HCT116 (cell line): ENCODE data around the gene DHCR24. TPM values are rescaled to one million over a fixed set of nuclear protein-coding genes. Genes with fewer than 3 reads are reported as not detected.

Experiments used
- ATAC-seq: fragments of 200-7000 bp; cut with Tn5 transposase; 2 replicates; pipeline ENCODE4 v1.9.1; 2020; ENCODE audit warnings: mild to moderate bottlenecking, moderate library complexity
- BruUV-seq: library from RNA; stranded (reverse); fragments of 400-500 nt; replicated peaks from 2 replicates; lab custom pipeline; 2021; lab: Mats Ljungman, UMichigan
- CTCF ChIA-PET: fragments of 300-600 bp; sonication (Branson Sonifier 250); formaldehyde crosslinking; loops from one replicate; lab custom pipeline; 2021; ENCODE audit warnings: antibody characterized with exemption; lab: Charles Lee
- POLR2A ChIA-PET: fragments of 300-600, 350-600 bp; sonication (Branson Sonifier 250); formaldehyde crosslinking; loops from one replicate; lab custom pipeline; 2021; ENCODE audit warnings: antibody characterized with exemption; lab: Charles Lee
- RAD21 ChIA-PET, 2 experiments: fragments of 300-600 bp; sonication (Branson Sonifier 250); formaldehyde crosslinking; loops; one replicate each; lab custom pipeline; 2023; ENCODE audit warnings: low total read pairs in 2 of 2; ENCODE audit not compliant: uncharacterized antibody in 2 of 2, unreplicated experiment in 2 of 2, low non-redundant PET in 1 of 2; lab: Charles Lee
- DNase-seq: peaks from one replicate; pipeline ENCODE4 v3.0.0-alpha.2; 2010; ENCODE audit warnings: low read depth, low spot score
- H2AFZ ChIP-seq: fragments of 200-600 bp; shearing (Covaris generic), sonication (generic); 2 replicates; pipeline ENCODE4 v1.6.1; 2017; ENCODE audit warnings: low read depth, mixed run types, mixed read lengths, antibody characterized with exemption, low read length; ENCODE audit not compliant: poor library complexity, severe bottlenecking
- H3K27ac ChIP-seq: 2 replicates; pipeline ENCODE4 v1.5.1; 2012; ENCODE audit warnings: low read depth, low read length
- H3K27me3 ChIP-seq: fragments of 200-600 bp; sonication (generic); 2 replicates; pipeline ENCODE4 v1.6.1; 2016; ENCODE audit warnings: mixed run types, low read length, mixed read lengths; ENCODE audit not compliant: insufficient read depth
- H3K36me3 ChIP-seq, 2 experiments: fragments of 200-500 bp in 1 of 2; fragments of 200-600 bp in 1 of 2; sonication (Bioruptor generic) in 1 of 2; sonication (generic) in 1 of 2; 2 replicates each; pipeline versions ENCODE4 v1.5.1 to v1.6.1; 2014 to 2016; ENCODE audit warnings: low read length in 2 of 2, inconsistent platforms in 1 of 2, mixed read lengths in 1 of 2, mixed run types in 1 of 2; ENCODE audit not compliant: insufficient read depth in 2 of 2, control insufficient read depth in 1 of 2
- H3K4me1 ChIP-seq, 2 experiments: fragments of 200-600 bp in 1 of 2; sonication (generic) in 1 of 2; 2 replicates each; pipeline versions ENCODE4 v1.5.1 to v1.6.1; 2012 to 2017; ENCODE audit warnings: low read length in 2 of 2, inconsistent platforms in 1 of 2, mild to moderate bottlenecking in 1 of 2, mixed read lengths in 1 of 2, mixed run types in 1 of 2, moderate library complexity in 1 of 2; ENCODE audit not compliant: insufficient read depth in 2 of 2, control insufficient read depth in 1 of 2
- H3K4me2 ChIP-seq: fragments of 200-600 bp; sonication (generic); 2 replicates; pipeline ENCODE4 v1.6.1; 2017; ENCODE audit warnings: mixed run types, low read length, mixed read lengths
- H3K4me3 ChIP-seq, 2 experiments: fragments of 200-600 bp in 1 of 2; sonication (generic) in 1 of 2; replicated peaks in 1 of 2; 2 replicates each; pipeline ENCODE4 v1.5.1; 2011 to 2016; ENCODE audit warnings: low read length in 2 of 2, control low read depth in 1 of 2, low read depth in 1 of 2, mild to moderate bottlenecking in 1 of 2, mixed read lengths in 1 of 2, mixed run types in 1 of 2
- H3K79me2 ChIP-seq: fragments of 200-600 bp; sonication (generic); 2 replicates; pipeline ENCODE4 v1.6.1; 2017; ENCODE audit warnings: mild to moderate bottlenecking, mixed run types, low read length, moderate library complexity, mixed read lengths; ENCODE audit not compliant: insufficient read depth
- H3K9ac ChIP-seq: fragments of 200-600 bp; sonication (generic); 2 replicates; pipeline ENCODE4 v1.6.1; 2016; ENCODE audit warnings: low read length, mixed read lengths
- H3K9me2 ChIP-seq: fragments of 200-600 bp; sonication (generic), shearing (Covaris generic); 2 replicates; pipeline ENCODE4 v1.6.1; 2017; ENCODE audit warnings: mixed run types, mild to moderate bottlenecking, moderate library complexity; ENCODE audit not compliant: insufficient read depth
- H3K9me3 ChIP-seq, 2 experiments: fragments of 200-500 bp in 1 of 2; fragments of 200-600 bp in 1 of 2; sonication (Bioruptor generic) in 1 of 2; sonication (generic) in 1 of 2; 2 replicates each; pipeline ENCODE4 v1.6.1; 2014 to 2017; ENCODE audit warnings: low read length in 2 of 2, mixed read lengths in 2 of 2, inconsistent platforms in 1 of 2, low read depth in 1 of 2, mild to moderate bottlenecking in 1 of 2, mixed run types in 1 of 2, moderate library complexity in 1 of 2; ENCODE audit not compliant: control insufficient read depth in 1 of 2, insufficient read depth in 1 of 2
- H4K20me1 ChIP-seq: fragments of 200-600 bp; sonication (generic), shearing (Covaris generic); 2 replicates; pipeline ENCODE4 v1.6.1; 2017; ENCODE audit warnings: mixed run types, mild to moderate bottlenecking, moderate library complexity; ENCODE audit not compliant: insufficient read depth
- FOSL1 ChIP-seq: IDR thresholded peaks from 2 replicates; pipeline ENCODE4 v1.6.1; 2012; ENCODE audit warnings: low read depth
- SP1 ChIP-seq: IDR thresholded peaks from 2 replicates; pipeline ENCODE4 v1.6.1; 2012; ENCODE audit warnings: low read depth
- TCF7L2 ChIP-seq: IDR thresholded peaks from 2 replicates; pipeline ENCODE4 v1.7.0; 2011; ENCODE audit warnings: borderline replicate concordance, inconsistent platforms; ENCODE audit not compliant: insufficient read depth, insufficient read length; ENCODE audit errors: extremely low read depth
- intact Hi-C: fragments of 100-400 bp; cut with micrococcal nuclease; formaldehyde crosslinking; loops from 2 replicates; pipeline ENCODE4 v1.10.0; 2022
- total RNA-seq: library from RNA; stranded (reverse); gene quantifications from one replicate; pipeline ENCODE4 v1.2.1, GENCODE V29; 2021; ENCODE audit not compliant: unreplicated experiment
- TF ChIP-seq, protein P1 (sequence below): IDR thresholded peaks from 2 replicates; pipeline ENCODE4 v1.6.1; 2011; ENCODE audit warnings: mild to moderate bottlenecking, low read length, moderate library complexity; ENCODE audit not compliant: insufficient replicate concordance; ENCODE audit errors: extremely low read depth
- TF ChIP-seq, protein P2 (sequence below), 3 experiments: fragments of 200-600 bp in 1 of 3; sonication (generic) in 1 of 3; IDR thresholded peaks in 2 of 3; conservative IDR thresholded peaks in 1 of 3; 2 replicates each; pipeline ENCODE4 v1.5.1; 2012 to 2017; ENCODE audit warnings: low read depth in 2 of 3, low read length in 2 of 3, antibody characterized with exemption in 1 of 3, borderline replicate concordance in 1 of 3, control low read depth in 1 of 3, mild to moderate bottlenecking in 1 of 3, mixed read lengths in 1 of 3, mixed run types in 1 of 3, moderate library complexity in 1 of 3; ENCODE audit not compliant: insufficient read depth in 1 of 3

DHCR24 gene
- total RNA-seq, 1 experiment from 2014 or later, result 132 TPM

DNA sequence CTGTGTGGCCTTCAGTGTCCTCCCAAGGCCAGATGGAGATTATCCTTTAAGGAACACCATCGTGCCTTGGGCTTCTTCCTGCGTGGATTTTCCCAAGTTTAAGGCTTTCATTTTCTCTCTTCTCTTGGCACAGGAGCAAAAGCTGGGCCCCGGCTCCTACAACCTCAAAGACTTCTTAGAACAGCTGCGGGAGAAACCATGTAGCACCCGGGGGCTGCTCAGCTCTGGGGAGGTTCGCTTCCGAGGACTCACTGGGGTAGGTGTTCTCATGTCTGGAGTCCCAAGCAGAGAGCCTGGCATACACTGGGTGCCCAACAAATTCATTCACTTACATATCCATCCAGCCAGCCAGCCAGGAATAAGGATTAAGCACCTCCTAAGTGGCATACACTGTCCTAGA lies 79.2 kb downstream of the DHCR24 start:
- no peak overlapping the region; the same call in 1 of the 2 replicates for H3K9ac ChIP-seq
- H2AFZ ChIP-seq, result no peak overlapping the region
- ChIA-PET RAD21 (no interaction called here), POLR2A (no interaction called here), CTCF (interaction anchor here (0.8 to 1.5 kb wide), 3 partner anchors 132 to 308 kb away, joined by 3 to 4 read pairs (median 3); no protein-coding TSS in a partner anchor)
- no peaks in the 10 kb centered on the region for H3K27me3 ChIP-seq
- ATAC-seq (no peak), DNase-seq (no peak)
- no peak overlapping the region for H3K27ac ChIP-seq
- TF ChIP-seq SP1, result no peak
- no peak for TF ChIP-seq TCF7L2
- TF ChIP-seq, protein P1, sequence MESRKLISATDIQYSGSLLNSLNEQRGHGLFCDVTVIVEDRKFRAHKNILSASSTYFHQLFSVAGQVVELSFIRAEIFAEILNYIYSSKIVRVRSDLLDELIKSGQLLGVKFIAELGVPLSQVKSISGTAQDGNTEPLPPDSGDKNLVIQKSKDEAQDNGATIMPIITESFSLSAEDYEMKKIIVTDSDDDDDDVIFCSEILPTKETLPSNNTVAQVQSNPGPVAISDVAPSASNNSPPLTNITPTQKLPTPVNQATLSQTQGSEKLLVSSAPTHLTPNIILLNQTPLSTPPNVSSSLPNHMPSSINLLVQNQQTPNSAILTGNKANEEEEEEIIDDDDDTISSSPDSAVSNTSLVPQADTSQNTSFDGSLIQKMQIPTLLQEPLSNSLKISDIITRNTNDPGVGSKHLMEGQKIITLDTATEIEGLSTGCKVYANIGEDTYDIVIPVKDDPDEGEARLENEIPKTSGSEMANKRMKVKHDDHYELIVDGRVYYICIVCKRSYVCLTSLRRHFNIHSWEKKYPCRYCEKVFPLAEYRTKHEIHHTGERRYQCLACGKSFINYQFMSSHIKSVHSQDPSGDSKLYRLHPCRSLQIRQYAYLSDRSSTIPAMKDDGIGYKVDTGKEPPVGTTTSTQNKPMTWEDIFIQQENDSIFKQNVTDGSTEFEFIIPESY, result no peak
- peak overlapping the region in 1 of 2 experiments; percentile 15; a peak in 1 of 4 replicates for H3K4me3 ChIP-seq
- H3K4me1 ChIP-seq, result peaks cover 7 to 45% of the 10 kb centered on the region in 2 experiments
- no peaks in the 10 kb centered on the region for H3K9me2 ChIP-seq
- H3K79me2 ChIP-seq, result no peaks in the 10 kb centered on the region
- peak overlapping the region; percentile 63 for H3K4me2 ChIP-seq
- BruUV-seq, result no TSS peak
- no peaks in the 10 kb centered on the region for H4K20me1 ChIP-seq
- H3K9me3 ChIP-seq, result no peaks in the 10 kb centered on the region
- intact Hi-C loops, result loop anchor here (5.0 to 10.0 kb wide), 2 partner anchors 40 to 217 kb away; no protein-coding TSS in a partner anchor
- H3K36me3 ChIP-seq, result no peaks in the 10 kb centered on the region

DNA sequence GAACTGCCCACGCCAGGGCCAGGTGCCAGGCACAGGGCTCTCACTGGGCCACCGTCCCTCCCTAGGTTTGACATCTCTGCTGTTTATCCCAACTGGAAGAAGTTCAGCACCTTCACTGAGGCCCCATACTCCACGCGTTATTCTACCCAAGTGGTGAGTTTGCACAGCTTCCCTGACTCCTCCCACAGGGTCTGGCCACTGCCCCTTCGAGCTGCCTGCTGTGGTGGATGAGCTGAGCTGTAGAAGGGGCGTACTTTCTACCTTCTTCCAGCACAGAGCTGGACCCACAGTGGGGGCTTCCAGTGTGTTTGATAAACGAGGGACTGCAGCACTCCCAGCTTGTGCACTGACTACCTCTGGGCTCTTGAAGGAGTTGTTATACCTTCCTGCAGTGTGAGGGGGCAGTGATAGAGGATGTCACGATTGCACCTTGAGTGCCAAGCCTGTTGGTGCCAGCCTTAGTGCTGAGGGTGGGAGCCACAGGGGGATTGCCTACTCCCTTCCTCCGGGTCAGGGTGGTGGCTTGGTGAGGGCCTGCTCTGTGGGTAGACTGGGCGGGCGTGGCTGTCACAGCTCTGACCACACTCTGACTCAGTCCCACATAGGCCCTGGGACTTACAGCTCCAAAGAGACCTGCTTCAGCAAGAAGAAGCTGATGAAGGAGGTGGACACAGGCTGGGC lies 79.9 kb downstream of the DHCR24 start:
- no TSS peak for BruUV-seq
- H3K4me2 ChIP-seq, result peak overlapping the region; percentile 63
- peak overlapping the region in 1 of 2 experiments; percentile 15; a peak in 1 of 4 replicates for H3K4me3 ChIP-seq
- intact Hi-C loops, result loop anchor here (5.0 to 10.0 kb wide), 2 partner anchors 40 to 218 kb away; no protein-coding TSS in a partner anchor
- ChIA-PET POLR2A (no interaction called here), RAD21 (no interaction called here), CTCF (interaction anchor here (0.7 to 1.5 kb wide), 4 partner anchors 133 to 308 kb away, joined by 3 to 4 read pairs (median 3); no protein-coding TSS in a partner anchor)
- H3K27ac ChIP-seq, result no peak overlapping the region
- no peak; the same call in 1 of the 2 replicates for TF ChIP-seq FOSL1
- TF ChIP-seq, protein P2, sequence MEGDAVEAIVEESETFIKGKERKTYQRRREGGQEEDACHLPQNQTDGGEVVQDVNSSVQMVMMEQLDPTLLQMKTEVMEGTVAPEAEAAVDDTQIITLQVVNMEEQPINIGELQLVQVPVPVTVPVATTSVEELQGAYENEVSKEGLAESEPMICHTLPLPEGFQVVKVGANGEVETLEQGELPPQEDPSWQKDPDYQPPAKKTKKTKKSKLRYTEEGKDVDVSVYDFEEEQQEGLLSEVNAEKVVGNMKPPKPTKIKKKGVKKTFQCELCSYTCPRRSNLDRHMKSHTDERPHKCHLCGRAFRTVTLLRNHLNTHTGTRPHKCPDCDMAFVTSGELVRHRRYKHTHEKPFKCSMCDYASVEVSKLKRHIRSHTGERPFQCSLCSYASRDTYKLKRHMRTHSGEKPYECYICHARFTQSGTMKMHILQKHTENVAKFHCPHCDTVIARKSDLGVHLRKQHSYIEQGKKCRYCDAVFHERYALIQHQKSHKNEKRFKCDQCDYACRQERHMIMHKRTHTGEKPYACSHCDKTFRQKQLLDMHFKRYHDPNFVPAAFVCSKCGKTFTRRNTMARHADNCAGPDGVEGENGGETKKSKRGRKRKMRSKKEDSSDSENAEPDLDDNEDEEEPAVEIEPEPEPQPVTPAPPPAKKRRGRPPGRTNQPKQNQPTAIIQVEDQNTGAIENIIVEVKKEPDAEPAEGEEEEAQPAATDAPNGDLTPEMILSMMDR (IDR thresholded peaks at IDR 0.05 in 2 of 3, conservative IDR thresholded peaks at IDR 0.05 in 1 of 3; ENCODE audit: borderline replicate concordance in 1 of 3, insufficient read depth in 1 of 3, low read depth in 2 of 3, low read length in 2 of 3), result 0 out of 6 replicates have a peak, but pooled peaks of 1 of the 3 experiments have one; percentile 9
- H3K27me3 ChIP-seq, result no peaks in the 10 kb centered on the region
- ATAC-seq, result peak; percentile 57
- H3K4me1 ChIP-seq, result peaks cover 7 to 45% of the 10 kb centered on the region in 2 experiments
- no peaks in the 10 kb centered on the region for H3K9me3 ChIP-seq
- H4K20me1 ChIP-seq, result no peaks in the 10 kb centered on the region
- no peaks in the 10 kb centered on the region for H3K79me2 ChIP-seq
- H2AFZ ChIP-seq, result peak overlapping the region; percentile 82
- no peak overlapping the region; the same call in 1 of the 2 replicates for H3K9ac ChIP-seq
- DNase-seq, result peak; percentile 39
- no peaks in the 10 kb centered on the region for H3K9me2 ChIP-seq
- H3K36me3 ChIP-seq, result no peaks in the 10 kb centered on the region
